OCI-LY1 (cell line): ENCODE results near the gene ARHGEF2.
A peak's percentile ranks its signal among the peaks of the same experiment; 100 is the strongest.

Experiments
- H2AFZ ChIP-seq: fragments of 200-600 bp; sonication (generic), shearing (Covaris generic); 2 replicates; pipeline ENCODE4 v1.6.0; 2014; ENCODE audit warnings: antibody characterized with exemption, mild to moderate bottlenecking, low read length
- H3F3A ChIP-seq: fragments of 200-600 bp; sonication (generic), shearing (Covaris generic); 2 replicates; pipeline ENCODE4 v1.6.0; 2014; ENCODE audit warnings: mild to moderate bottlenecking, antibody characterized with exemption, low read length, moderate library complexity; ENCODE audit not compliant: insufficient read depth
- H3K27ac ChIP-seq: fragments of 200-600 bp; sonication (generic); 2 replicates; pipeline ENCODE4 v1.5.1; 2014; ENCODE audit warnings: low read length, mixed run types, mild to moderate bottlenecking, low read depth; ENCODE audit not compliant: poor library complexity, severe bottlenecking
- H3K27me3 ChIP-seq: fragments of 200-600 bp; sonication (generic); 2 replicates; pipeline ENCODE4 v1.6.0; 2014; ENCODE audit warnings: antibody characterized with exemption, mild to moderate bottlenecking, low read length, moderate library complexity; ENCODE audit not compliant: insufficient read depth
- H3K36me3 ChIP-seq: fragments of 200-600 bp; sonication (generic); 2 replicates; pipeline ENCODE4 v1.6.1; 2014; ENCODE audit warnings: mild to moderate bottlenecking, antibody characterized with exemption, low read length, moderate library complexity, mixed read lengths; ENCODE audit not compliant: insufficient read depth
- H3K4me1 ChIP-seq: fragments of 200-600 bp; sonication (generic); 2 replicates; pipeline ENCODE4 v1.5.1; 2014; ENCODE audit warnings: mild to moderate bottlenecking, low read length, moderate library complexity; ENCODE audit not compliant: insufficient read depth, severe bottlenecking
- H3K4me2 ChIP-seq: fragments of 200-600 bp; sonication (generic), shearing (Covaris generic); 2 replicates; pipeline ENCODE4 v1.6.1; 2014; ENCODE audit warnings: low read length
- H3K4me3 ChIP-seq: fragments of 200-600 bp; sonication (generic); 2 replicates; pipeline ENCODE4 v1.5.1; 2014; ENCODE audit warnings: low read length, low read depth, mild to moderate bottlenecking, mixed read lengths; ENCODE audit not compliant: poor library complexity, severe bottlenecking
- H3K79me2 ChIP-seq: fragments of 200-600 bp; shearing (Covaris generic); 2 replicates; pipeline ENCODE4 v1.6.1; 2016; ENCODE audit warnings: mixed run types, low read length, mixed read lengths; ENCODE audit not compliant: insufficient read depth
- H3K9ac ChIP-seq: fragments of 200-600 bp; sonication (generic), shearing (Covaris generic); 2 replicates; pipeline ENCODE4 v1.6.1; 2014; ENCODE audit warnings: mild to moderate bottlenecking, low read length, mixed read lengths
- H3K9me2 ChIP-seq: fragments of 200-600 bp; sonication (generic), shearing (Covaris generic); 2 replicates; pipeline ENCODE4 v1.6.1; 2014; ENCODE audit warnings: low read depth, mild to moderate bottlenecking, low read length, mixed read lengths
- H3K9me3 ChIP-seq: fragments of 200-600 bp; shearing (Covaris generic); 2 replicates; pipeline ENCODE4 v1.6.1; 2014; ENCODE audit warnings: low read length, mixed read lengths
- H4K20me1 ChIP-seq: fragments of 200-600 bp; sonication (generic), shearing (Covaris generic); 2 replicates; pipeline ENCODE4 v1.6.0; 2016; ENCODE audit warnings: mild to moderate bottlenecking, low read length; ENCODE audit not compliant: insufficient read depth
- CTCF ChIP-seq: fragments of 200-600 bp; sonication (generic), shearing (Covaris generic); IDR thresholded peaks from 2 replicates; pipeline ENCODE4 v1.5.1; 2017; ENCODE audit warnings: mild to moderate bottlenecking, antibody characterized with exemption, low read length, moderate library complexity, mixed read lengths
- EZH2 ChIP-seq: fragments of 200-600 bp; sonication (generic), shearing (Covaris generic); IDR thresholded peaks from 2 replicates; pipeline ENCODE4 v1.8.0; 2017; ENCODE audit warnings: borderline replicate concordance, mixed run types, mild to moderate bottlenecking, antibody characterized with exemption, low read length, moderate library complexity, mixed read lengths

ARHGEF2 gene

GRCh38 chr1:155978325-155978972 lies at the start of gene ARHGEF2:
Gene ARHGEF2, minus strand, starts transcription at chr1:155978547. Its CDS starts 120 bp downstream, at chr1:155978427.
- Histone ChIP-seq H3K27me3 (no peaks in the 10 kb centered on the region), H3K9me3 (no peaks in the 10 kb centered on the region), H3K36me3 (peaks cover 8% of the 10 kb centered on the region; the same call in 1 of the 2 replicates), H3K27ac (peak within 1 kb of the TSS; percentile 96), H3K4me2 (peak within 1 kb of the TSS; percentile 87), H3K4me1 (peaks cover 79% of the 10 kb centered on the region), H3K9me2 (no peaks in the 10 kb centered on the region), H3K79me2 (peaks cover 47% of the 10 kb centered on the region), H4K20me1 (no peaks in the 10 kb centered on the region), H3K4me3 (peak within 1 kb of the TSS; percentile 92), H3K9ac (peak within 1 kb of the TSS; percentile 97), H2AFZ (no peak within 1 kb of the TSS), H3F3A (no peaks in the 10 kb centered on the region)
- no peak for TF ChIP-seq EZH2
- TF ChIP-seq CTCF = peak; percentile 50

GRCh38 chr1:156026588-156026987 lies 48.2 kb upstream of the ARHGEF2 start:
- no peaks in the 10 kb centered on the region for H4K20me1 ChIP-seq
- no peaks in the 10 kb centered on the region for H3K27me3 ChIP-seq
- no peaks in the 10 kb centered on the region for H3K9me2 ChIP-seq
- no peaks in the 10 kb centered on the region for H3K79me2 ChIP-seq
- H3K9me3 ChIP-seq = no peaks in the 10 kb centered on the region
- TF ChIP-seq CTCF = no peak
- no peak for TF ChIP-seq EZH2
- no peak overlapping the region for H3K4me2 ChIP-seq
- H3K36me3 ChIP-seq = no peaks in the 10 kb centered on the region
- H3K4me1 ChIP-seq = no peaks in the 10 kb centered on the region
- H3K9ac ChIP-seq = no peak overlapping the region
- H2AFZ ChIP-seq = no peak overlapping the region
- no peak overlapping the region for H3K27ac ChIP-seq
- H3F3A ChIP-seq = no peaks in the 10 kb centered on the region
- no peak overlapping the region for H3K4me3 ChIP-seq

- no peaks in the 10 kb centered on the region for H3K36me3 ChIP-seq
- no peak overlapping the region for H3K4me3 ChIP-seq
- peaks cover 4% of the 10 kb centered on the region for H3K4me1 ChIP-seq
- no peaks in the 10 kb centered on the region for H3K27me3 ChIP-seq
- H3K4me2 ChIP-seq = no peak overlapping the region
- no peak overlapping the region for H3K27ac ChIP-seq
- H3F3A ChIP-seq = no peaks in the 10 kb centered on the region
- no peaks in the 10 kb centered on the region for H3K9me2 ChIP-seq
- no peaks in the 10 kb centered on the region for H3K9me3 ChIP-seq
- no peak overlapping the region for H3K9ac ChIP-seq
- H4K20me1 ChIP-seq = no peaks in the 10 kb centered on the region
- H2AFZ ChIP-seq = no peak overlapping the region
- TF ChIP-seq CTCF = peak; percentile 69
- TF ChIP-seq EZH2 = no peak
- no peaks in the 10 kb centered on the region for H3K79me2 ChIP-seq
These were observed 47.5 kb upstream of the ARHGEF2 start for GRCh38 chr1:156025876-156026275.
